ENCODE measurements around the gene PRRC2B.

Gene PRRC2B

DNA sequence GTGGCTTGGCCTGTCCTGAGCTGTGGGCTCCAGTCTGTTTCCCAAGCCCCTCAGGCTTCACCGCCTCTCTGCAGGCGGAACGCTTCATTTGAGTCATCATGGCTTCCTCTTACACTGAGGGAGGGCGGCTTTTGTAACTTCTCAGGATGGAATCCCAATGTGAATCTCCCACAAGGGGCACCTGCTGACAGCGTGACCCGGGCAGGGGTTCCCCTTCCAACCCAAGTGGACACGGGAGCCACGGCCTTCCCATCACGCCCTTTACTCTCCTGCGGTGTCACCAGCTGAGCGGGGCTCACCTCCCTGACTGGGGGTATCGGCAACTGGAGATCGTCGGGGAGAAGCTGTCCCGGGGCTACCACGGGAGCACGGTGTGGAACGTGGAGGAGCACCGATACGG, 124.7 kb downstream of the PRRC2B start:
- TF ChIP-seq ZNF274 (IDR thresholded peaks at IDR 0.05; ENCODE audit: low read depth, low read length): no peak
- no peak overlapping the region for H3K4me3 ChIP-seq (ENCODE audit: low read length)

DNA sequence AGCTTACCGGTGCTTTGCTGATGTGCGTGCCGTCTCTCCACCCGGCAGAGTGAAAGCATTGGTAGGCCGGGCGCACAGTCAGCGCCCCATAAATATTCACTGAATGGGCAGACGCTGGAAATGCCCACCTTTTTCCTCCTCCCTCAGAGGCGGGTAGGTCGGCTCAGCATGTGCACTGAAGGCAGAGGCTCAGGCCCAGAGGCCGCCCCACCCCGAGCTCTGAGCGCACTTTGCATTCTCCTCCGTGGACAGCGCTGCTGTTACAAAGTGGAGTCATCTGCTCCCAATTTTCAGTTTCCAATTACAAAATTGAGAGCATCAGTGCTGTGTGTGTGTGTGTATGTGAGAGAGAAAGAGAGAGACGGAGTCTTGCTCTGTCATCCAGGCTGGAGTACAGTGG, 126.6 kb downstream of the PRRC2B start:
- no peak for TF ChIP-seq ZNF274 (IDR thresholded peaks at IDR 0.05; ENCODE audit: low read depth, low read length)
- H3K4me3 ChIP-seq (ENCODE audit: low read length): no peak overlapping the region

DNA sequence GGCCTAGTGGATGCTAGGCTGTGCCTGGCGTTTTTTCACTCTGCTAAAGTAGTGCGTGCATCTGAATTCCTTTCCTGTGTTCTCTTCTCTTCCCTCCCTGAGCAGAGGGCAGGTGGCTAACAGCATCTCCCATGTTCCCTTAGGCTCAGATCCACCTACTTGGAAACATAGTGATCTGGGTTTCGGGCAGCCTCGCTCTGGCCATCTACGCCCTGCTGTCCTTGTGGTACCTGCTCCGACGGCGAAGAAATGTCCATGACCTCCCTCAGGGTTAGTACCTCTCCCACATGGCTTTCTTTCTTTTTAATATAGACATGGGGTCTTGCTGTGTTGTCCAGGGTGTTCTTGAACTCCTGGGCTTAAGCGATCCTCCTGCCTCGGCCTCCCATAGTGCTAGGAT, 127.3 kb downstream of the PRRC2B start:
- TF ChIP-seq ZNF274 (IDR thresholded peaks at IDR 0.05; ENCODE audit: low read depth, low read length): no peak

DNA sequence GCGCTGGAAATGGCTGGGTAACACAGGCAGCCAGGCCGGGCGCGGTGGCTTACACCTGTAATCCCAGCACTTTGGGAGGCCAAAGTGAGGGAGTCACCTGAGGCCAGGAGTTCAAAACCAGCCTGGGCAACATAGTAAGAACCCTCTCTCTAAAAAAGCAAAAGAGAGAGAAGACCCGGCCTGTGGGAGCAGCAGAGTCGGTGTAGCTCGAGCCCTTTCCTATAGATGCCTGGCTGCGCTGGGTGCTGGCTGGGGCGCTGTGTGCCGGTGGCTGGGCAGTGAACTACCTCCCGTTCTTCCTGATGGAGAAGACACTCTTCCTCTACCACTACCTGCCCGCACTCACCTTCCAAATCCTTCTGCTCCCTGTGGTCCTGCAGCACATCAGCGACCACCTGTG, 127.9 kb downstream of the PRRC2B start:
- H3K4me3 ChIP-seq (ENCODE audit: low read length): no peak overlapping the region
- no peak for TF ChIP-seq ZNF274 (IDR thresholded peaks at IDR 0.05; ENCODE audit: low read depth, low read length)

More for the DNA sequence above, 127.3 kb downstream of the PRRC2B start:
- H3K4me3 ChIP-seq (ENCODE audit: low read length): no peak overlapping the region

DNA sequence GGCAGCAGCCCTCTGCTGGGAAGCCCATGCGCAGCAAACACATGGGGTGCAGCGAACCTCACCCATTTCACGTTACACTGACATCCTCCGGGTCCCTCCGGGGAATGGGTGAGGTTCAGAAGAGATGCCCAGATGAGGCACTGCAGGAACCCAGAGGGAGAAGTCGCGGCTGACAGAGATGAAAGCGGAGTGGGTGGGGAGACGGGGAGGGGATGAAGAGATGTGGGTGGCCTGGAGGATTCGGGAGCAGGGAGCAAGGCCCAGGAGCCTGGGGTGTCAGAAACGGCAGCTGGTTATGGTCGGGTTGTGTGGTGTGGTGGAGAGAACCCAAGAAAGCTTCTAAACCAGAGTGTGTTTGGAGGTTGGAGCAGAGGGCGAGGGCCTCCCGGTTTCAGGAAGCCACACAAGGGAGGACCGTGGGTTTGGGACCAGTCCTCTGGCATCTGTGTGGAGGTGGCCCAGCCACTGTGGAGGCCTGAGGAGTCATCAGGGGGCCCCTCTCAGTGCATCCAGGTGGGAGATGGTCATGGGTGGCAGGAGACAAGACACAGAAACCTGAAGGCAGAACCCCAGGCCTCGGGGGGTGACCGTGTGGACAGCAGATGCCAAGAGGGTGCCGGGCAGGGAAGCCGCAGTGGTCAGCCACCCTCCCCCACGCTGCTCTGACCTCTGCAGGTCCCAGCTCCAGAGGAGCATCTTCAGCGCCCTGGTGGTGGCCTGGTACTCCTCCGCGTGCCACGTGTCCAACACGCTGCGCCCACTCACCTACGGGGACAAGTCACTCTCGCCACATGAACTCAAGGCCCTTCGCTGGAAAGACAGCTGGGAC, 128.6 kb downstream of the PRRC2B start:
- no peak overlapping the region for H3K4me3 ChIP-seq (ENCODE audit: low read length)
- no peak for TF ChIP-seq ZNF274 (IDR thresholded peaks at IDR 0.05; ENCODE audit: low read depth, low read length)

DNA sequence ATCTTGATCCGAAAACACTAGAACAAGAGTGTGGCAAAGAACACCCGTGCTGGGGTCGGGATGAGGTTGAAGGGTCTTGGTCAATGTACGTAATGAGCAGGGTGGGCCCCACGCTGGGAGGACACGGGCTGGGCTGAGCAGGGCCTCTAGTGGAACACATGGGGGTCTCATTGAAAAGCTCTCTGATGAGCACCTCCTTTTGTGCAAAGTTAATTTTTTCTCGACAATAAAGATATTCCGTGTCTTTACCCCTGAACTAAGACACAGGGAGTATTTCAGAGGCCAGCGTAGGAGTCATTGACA, 129.2 kb downstream of the PRRC2B start:
- H3K4me3 ChIP-seq (ENCODE audit: low read length): no peak overlapping the region
- TF ChIP-seq ZNF274 (IDR thresholded peaks at IDR 0.05; ENCODE audit: low read depth, low read length): no peak

DNA sequence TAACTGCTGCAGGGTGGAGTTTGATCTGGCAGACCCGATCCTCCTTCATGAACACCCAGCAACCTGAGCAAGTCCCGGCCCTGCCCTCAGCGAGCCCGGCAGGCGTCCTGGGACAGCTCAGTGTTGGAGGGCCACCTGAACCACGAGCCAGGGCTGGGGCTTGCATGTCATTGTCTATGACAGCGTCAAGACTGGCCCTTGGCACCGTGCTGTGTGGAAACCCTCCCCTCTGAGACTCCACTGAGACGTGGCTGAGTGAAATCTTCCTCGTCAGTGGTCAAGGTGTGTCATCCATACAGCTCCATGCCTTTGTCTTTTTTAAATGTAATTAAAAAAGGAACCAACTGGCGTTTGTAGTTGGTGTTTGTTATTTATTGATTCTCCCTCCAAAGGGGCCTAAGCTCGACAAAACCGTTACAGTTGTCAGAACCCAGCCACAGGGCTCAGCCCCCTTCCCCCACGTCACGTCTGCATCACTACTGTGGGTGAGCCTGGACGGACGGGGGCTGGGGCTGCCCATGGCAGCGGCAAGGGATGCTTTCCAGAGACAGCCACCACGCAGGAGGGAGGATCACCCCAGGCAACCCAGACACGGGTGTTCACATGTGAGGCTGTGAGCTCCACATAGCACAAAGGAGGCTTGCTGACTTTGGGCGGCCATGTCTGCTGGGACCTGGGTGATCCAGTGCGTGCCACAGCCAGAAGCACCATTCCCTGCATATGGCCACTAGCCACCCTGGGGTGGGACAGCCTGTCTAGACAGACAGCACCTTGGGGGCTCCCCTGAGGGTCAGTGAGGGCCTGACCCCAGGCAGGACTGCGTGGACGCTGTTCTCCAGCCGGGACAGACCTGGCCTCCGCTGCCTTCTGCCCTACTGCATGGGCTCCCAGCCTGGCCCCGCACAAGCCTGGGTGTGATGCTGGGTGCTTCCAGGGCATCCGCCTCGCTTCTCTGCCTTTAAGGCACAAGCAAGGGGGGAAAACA, 129.9 kb downstream of the PRRC2B start:
- H3K4me3 ChIP-seq (ENCODE audit: low read length): no peak overlapping the region
- no peak for TF ChIP-seq ZNF274 (IDR thresholded peaks at IDR 0.05; ENCODE audit: low read depth, low read length)

DNA sequence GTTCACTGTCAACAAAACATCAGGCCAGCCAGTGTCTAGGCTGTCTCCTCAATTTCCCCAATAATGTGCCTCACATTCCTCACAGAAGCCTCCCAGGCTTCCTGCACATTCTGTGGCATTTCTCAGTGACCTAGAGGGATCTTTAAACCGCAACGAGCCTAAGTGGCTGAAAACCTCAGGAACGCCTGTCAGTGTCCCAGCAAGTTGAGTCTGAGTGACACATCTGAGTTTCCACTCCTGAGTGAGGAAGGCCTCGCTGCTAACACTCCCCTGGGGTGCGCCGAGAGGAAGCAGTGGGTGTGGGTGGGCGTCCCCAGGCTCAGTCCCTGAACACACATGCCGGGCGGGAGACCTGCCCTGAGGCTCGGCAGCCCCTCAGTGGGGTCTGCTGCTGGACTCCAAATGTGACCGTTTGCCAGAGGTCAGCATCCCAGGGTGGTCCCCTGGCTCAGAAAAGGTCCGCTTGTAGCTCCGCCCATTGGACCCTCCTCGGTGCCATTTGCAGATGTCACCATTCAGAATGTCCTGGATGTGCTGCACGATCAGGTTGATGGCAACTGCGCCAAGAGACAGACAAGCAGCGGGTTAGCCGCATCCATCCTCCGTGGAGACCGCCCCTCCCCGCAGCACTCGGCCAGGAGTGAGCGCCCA, 130.9 kb downstream of the PRRC2B start:
- no peak for TF ChIP-seq ZNF274 (IDR thresholded peaks at IDR 0.05; ENCODE audit: low read depth, low read length)

DNA sequence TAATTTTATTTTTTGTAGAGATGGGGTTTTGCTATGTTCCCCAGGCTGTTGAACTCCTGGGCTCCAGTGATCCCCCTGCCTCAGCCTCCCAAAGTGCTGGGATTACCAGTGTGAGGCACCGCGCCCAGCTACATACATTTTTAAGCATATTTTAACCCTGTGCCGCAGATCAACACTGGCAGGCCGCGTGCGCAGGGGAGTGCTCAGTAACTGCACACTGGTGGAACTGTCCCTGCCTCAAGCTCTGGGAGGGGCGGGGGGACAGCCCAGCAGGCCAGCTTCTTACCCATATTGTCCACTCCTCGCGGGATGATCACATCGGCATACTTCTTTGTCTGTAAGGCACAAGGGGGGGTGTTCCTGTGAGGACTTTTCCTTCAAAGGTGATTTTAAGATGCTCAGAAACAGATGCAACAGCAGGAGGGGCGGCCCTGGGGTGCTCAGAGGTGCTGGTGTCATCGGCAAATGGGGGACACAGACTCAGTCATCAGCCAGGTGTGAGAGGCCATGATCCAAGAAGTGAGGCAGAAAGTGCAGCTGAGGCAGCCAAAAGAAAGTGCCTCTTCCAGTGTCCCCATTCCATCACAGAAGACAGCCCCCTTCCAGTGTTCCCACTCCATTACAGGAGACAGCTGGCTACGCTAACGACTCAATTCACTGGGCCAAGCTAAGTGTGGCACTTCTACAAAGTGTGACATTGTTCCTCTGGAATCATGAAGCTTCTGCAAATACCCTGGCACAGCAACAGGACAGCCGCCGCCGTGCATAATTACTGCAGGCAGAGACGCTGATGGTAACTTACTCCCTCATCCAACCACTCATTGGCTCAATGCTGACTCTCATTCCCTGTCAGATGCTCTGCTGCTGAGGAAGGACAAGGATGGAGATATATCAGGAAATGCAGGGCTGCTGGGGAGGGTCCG, 132.0 kb downstream of the PRRC2B start:
- no peak for TF ChIP-seq ZNF274 (IDR thresholded peaks at IDR 0.05; ENCODE audit: low read depth, low read length)

More for the DNA sequence above, 130.9 kb downstream of the PRRC2B start:
- no peak overlapping the region for H3K4me3 ChIP-seq (ENCODE audit: low read length)

DNA sequence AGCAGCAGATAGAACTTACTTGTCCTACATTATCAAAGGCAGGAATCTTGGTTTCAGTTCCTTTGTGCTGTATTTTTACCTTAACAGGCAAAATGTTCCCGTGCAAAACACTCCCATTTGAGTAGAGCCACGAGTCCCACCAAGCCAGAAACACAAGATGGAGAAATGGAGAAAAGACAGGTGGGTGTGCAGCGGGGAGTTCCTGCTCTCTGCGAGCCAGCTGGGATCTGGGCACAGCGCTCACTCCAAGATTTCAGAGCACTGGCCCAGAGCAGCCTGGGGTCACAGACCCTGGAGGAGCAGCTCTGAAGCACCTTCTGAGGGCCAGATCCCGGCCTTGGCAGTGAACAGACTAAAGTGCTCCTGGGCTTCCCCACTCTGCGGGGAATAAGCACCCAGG, 134.3 kb downstream of the PRRC2B start:
- H3K4me3 ChIP-seq (ENCODE audit: low read length): no peak overlapping the region
- no peak for TF ChIP-seq ZNF274 (IDR thresholded peaks at IDR 0.05; ENCODE audit: low read depth, low read length)

More for the DNA sequence above, 132.0 kb downstream of the PRRC2B start:
- H3K4me3 ChIP-seq (ENCODE audit: low read length): no peak overlapping the region

DNA sequence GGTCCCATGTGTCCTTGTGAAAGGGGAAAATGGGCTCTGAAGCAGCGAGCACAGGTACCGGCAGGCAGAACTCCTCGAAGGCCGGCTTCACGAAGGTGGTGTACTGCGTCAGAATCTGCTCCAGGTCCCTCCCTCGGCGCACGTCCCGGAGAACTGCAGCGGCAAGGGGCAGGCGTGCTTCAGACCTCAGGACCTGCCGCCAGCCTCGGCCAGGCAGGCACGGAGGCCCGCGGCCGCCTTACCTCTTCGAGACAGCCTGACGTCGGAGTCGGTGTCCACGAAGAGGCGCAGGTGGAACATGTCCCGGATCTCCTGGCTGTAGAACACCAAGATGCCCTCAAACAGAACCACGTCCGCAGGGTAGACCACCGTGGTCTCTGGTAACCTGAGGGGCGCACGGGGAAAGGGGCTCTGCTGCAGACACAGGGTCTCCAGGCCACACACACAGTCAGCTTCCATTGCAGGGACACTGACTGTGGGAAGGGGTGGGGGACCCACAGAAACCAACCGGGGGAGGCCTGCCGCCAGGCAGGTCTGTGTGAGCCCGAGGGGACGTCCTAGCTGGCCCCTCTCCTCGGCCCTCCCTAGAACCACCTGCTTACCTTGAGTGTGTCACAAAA, 135.1 kb downstream of the PRRC2B start:
- TF ChIP-seq ZNF274 (IDR thresholded peaks at IDR 0.05; ENCODE audit: low read depth, low read length): no peak
- H3K4me3 ChIP-seq (ENCODE audit: low read length): no peak overlapping the region

DNA sequence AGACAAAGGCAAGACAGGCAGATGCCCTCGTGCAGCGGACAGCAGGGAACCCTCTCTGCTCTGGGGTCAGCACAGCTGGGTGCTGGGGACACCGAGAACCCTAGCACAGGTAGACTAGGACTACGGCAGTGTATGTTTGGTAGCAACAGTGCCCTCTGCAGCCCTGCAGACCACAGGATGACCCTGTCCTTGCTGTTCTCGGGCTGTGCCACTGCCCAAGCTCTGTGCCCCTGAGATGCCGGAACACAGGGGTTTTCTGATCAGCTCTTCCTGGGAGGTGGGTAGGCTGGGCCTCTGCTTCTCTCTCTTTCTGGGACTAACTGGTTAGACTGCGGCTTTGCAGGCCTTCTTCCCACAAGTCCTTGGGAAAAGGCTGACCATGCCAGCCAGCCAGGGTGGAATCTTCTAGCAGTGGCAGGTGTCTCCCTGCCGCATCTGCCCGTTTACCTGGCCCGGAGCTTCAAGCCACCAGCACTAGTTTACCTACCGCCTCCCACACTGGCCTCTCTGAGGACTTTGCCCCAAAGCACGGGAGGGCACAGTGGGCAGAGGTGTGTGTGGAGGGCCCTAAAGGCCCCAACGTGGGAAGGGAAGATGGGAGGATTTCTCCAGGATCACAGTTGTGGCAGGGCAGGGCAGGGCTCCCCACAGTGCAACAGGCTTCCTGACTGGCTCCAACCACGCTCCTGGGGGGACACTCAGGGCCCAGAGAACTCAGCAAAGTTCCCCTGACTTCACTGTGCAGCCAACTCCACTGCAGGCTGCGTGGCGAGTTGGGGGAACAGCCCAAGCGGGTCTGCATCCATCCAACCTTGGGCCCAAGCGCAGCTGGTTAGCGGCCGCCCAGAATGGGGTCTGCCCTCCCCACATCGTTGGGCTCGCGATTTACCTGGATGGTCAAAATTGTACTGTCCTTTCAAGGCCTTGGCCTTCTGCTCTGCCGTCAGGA, 136.0 kb downstream of the PRRC2B start:
- no peak for TF ChIP-seq ZNF274 (IDR thresholded peaks at IDR 0.05; ENCODE audit: low read depth, low read length)
- H3K4me3 ChIP-seq (ENCODE audit: low read length): peak overlapping the region; percentile 79

All from GM08714 (cell line).